ENCODE results near the gene ELAVL3. TPM values are rescaled to one million over a fixed set of nuclear protein-coding genes. Genes with fewer than 3 reads are reported as not detected.
"Not testable (repeated sequence)": the region's sequence is repeated elsewhere in the genome, so short reads cannot be mapped to it uniquely, and the experiment has no call there.

The ELAVL3 gene
- total RNA-seq, 2 experiments from 2014 or later, result 0.71 TPM; not detected in 1

DNA sequence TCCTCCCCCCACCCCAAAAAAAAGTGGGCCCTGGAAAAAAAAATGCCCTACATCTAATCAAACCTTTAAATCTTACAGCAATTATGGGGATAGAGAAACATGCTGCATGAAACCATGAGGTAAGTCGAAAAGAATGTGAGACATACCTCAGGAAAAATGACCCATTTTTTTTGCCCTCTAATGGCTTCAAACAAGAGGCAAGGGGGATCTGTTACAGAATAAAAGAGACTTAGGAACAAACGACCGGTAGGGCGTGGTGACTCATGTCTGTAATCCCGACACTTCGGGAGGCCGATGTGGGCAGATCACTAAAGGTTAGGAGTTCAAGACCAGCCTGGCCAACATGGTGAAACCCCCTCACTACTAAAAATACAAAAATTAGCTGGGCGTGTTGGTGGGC is 70.2 kb downstream of the ELAVL3 start:
- Mint-ChIP-seq H3K9me3 (ENCODE audit: insufficient read depth) (no peaks in the 10 kb centered on the region), H3K27ac (no peak overlapping the region), H3K36me3 (ENCODE audit: low read depth) (no peaks in the 10 kb centered on the region), H3K4me1 (ENCODE audit: low read depth) (no peaks in the 10 kb centered on the region), H3K27me3 (ENCODE audit: low read depth) (peaks cover 17% of the 10 kb centered on the region), H3K4me3 (no peak overlapping the region)
- DNase-seq, result no peak
- ChIA-PET CTCF (no interaction called here), POLR2A (no interaction called here)
- ATAC-seq, result no peak

DNA sequence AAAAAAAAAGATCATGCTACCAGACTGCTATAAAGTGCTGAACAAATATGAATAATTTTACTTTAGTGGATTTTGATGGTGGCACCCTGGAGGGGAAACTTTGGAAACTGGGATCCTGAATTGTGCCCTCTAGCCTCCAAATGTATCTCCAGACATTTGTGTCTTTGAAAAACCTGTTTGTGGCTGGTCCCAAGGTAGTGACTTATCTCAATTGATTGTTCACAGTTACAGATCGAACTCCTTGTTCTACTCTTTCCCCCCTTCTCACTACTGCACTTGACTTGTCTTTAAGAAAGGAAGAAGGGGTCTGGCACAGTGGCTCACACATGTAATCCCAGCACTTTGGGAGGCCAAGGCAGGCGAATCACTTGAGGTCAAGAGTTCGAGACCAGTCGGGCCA is 72.3 kb downstream of the ELAVL3 start:
- H3K4me3 Mint-ChIP-seq, result no peak overlapping the region
- no peaks in the 10 kb centered on the region for H3K9me3 Mint-ChIP-seq (ENCODE audit: insufficient read depth)
- no peaks in the 10 kb centered on the region for H3K4me1 Mint-ChIP-seq (ENCODE audit: low read depth)
- DNase-seq, result no peak
- H3K36me3 Mint-ChIP-seq (ENCODE audit: low read depth), result no peaks in the 10 kb centered on the region
- POLR2A ChIA-PET, result no interaction called here
- no peak for ATAC-seq
- no peak overlapping the region for H3K27ac Mint-ChIP-seq
- peaks cover 14% of the 10 kb centered on the region for H3K27me3 Mint-ChIP-seq (ENCODE audit: low read depth)
- CTCF ChIA-PET, result no interaction called here

- not testable (repeated sequence) for ATAC-seq; H3K27ac Mint-ChIP-seq; H3K4me1 Mint-ChIP-seq (ENCODE audit: low read depth); H3K36me3 Mint-ChIP-seq (ENCODE audit: low read depth); H3K9me3 Mint-ChIP-seq (ENCODE audit: insufficient read depth); DNase-seq; H3K4me3 Mint-ChIP-seq
- POLR2A ChIA-PET, result interaction anchor here (0.6 to 1.0 kb wide), 2 partner anchors 14 to 48 kb away, joined by 3 read pairs; no protein-coding TSS in a partner anchor
- H3K27me3 Mint-ChIP-seq (ENCODE audit: low read depth), result peaks cover 14% of the 10 kb centered on the region
- CTCF ChIA-PET, result interaction anchor here (1.0 to 1.6 kb wide), 2 partner anchors 27 to 32 kb away, joined by 3 to 6 read pairs; partner anchors contain the start of gene SWSAP1
Observed at GRCh38 chr19:11406703-11407236, 74.1 kb downstream of the ELAVL3 start.

DNA sequence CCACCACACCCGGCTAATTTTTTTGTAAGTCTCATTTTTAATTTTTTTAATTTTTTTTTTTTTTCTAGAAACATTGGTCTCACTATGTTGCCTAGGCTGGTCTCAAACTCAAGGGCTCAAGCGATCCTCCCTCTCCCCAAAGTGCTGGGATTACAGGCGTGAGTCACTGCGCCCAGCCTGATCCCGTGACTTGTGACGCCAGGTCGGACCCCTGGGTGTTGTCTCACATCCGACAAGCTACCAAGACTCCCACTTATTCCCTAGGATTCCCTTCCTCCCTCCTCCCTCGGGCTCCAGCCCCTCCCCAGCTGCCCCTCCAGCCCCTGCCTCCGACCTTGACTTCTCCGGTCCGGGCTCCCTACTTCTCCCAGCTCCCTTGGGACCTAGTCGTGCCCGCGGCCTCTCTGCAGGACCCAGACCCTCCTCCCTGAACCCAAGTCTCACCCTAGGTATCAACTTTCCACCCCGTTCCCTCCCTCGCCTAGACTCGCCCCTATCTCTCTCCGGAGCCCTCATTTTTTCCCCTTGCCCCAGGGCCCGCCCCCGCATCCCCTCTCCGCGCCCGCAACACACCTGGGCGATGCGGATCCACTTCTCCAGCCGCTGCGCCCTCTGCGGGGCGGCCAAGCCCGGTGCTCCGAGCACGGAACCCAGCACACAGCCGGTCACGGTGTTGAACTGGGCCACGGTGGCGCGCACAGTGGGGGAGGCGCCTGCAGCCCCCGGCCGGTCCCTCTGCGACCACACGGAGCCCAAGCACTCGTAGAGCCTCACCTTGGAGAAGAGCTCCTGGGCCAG is 74.8 kb downstream of the ELAVL3 start:
- Mint-ChIP-seq H3K36me3 (ENCODE audit: low read depth) (no peaks in the 10 kb centered on the region), H3K4me1 (ENCODE audit: low read depth) (no peaks in the 10 kb centered on the region), H3K9me3 (ENCODE audit: insufficient read depth) (no peaks in the 10 kb centered on the region), H3K27me3 (ENCODE audit: low read depth) (peaks cover 10% of the 10 kb centered on the region), H3K4me3 (no peak overlapping the region), H3K27ac (no peak overlapping the region)
- ATAC-seq, result peak; percentile 47
- CTCF ChIA-PET, result interaction anchor here (0.6 to 1.6 kb wide), 2 partner anchors 24 to 31 kb away, joined by 3 to 6 read pairs; partner anchors contain the start of gene SWSAP1
- POLR2A ChIA-PET, result interaction anchor here (1.0 kb wide), 1 partner anchor 47 kb away, joined by 3 read pairs; no protein-coding TSS in a partner anchor
- peak; percentile 36 for DNase-seq

DNA sequence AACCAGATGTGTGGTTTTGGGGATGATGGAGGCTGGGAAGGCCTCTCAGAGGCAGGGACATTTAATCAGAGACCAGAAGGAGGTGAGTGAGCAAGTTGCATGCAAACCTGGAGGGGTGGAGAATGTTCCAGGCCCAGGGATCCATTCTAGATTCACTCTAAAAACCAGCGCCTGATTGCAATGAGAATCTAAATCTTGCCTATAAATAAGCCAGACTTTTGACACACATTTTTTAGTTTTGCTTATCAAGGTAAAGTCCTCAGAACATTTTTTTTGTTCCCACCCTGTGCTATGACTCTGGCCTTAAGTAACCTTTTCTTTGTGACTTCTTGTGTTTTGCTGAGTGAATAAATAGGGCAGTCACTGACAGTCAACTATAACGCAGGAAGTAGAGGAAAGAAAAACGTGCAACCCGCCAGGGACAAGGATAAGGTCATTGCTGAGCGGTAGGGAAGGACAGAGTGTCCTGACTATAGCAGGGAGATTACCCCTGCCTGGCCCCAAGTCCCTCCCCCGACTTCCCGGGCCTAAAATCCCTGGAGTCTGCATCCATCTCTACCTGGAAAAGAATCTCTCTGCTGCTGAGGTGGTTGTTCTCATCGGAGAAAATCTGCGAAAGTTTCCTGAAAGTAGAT is 76.1 kb downstream of the ELAVL3 start:
- ChIA-PET CTCF (interaction anchor here (1.0 kb wide), 1 partner anchor 24 kb away, joined by 4 read pairs; no protein-coding TSS in a partner anchor), POLR2A (interaction anchor here (1.0 kb wide), 1 partner anchor 14 kb away, joined by 3 read pairs; no protein-coding TSS in a partner anchor)
- no peaks in the 10 kb centered on the region for H3K36me3 Mint-ChIP-seq (ENCODE audit: low read depth)
- DNase-seq (no peak), ATAC-seq (no peak)
- H3K4me1 Mint-ChIP-seq (ENCODE audit: low read depth), result no peaks in the 10 kb centered on the region
- H3K27ac Mint-ChIP-seq, result no peak overlapping the region
- H3K9me3 Mint-ChIP-seq (ENCODE audit: insufficient read depth), result no peaks in the 10 kb centered on the region
- no peak overlapping the region for H3K4me3 Mint-ChIP-seq
- H3K27me3 Mint-ChIP-seq (ENCODE audit: low read depth), result peaks cover 10% of the 10 kb centered on the region

- Mint-ChIP-seq H3K36me3 (ENCODE audit: low read depth) (no peaks in the 10 kb centered on the region), H3K9me3 (ENCODE audit: insufficient read depth) (no peaks in the 10 kb centered on the region), H3K27me3 (ENCODE audit: low read depth) (peaks cover 2% of the 10 kb centered on the region), H3K4me1 (ENCODE audit: low read depth) (no peaks in the 10 kb centered on the region), H3K27ac (no peak overlapping the region), H3K4me3 (no peak overlapping the region)
- no peak for DNase-seq
- CTCF ChIA-PET, result interaction anchor here (1.3 kb wide), 1 partner anchor 108 kb away, joined by 3 read pairs; no protein-coding TSS in a partner anchor
- POLR2A ChIA-PET, result interaction anchor here (0.5 kb wide), 1 partner anchor 171 kb away, joined by 4 read pairs; no protein-coding TSS in a partner anchor
- ATAC-seq, result no peak
Observed at GRCh38 chr19:11401808-11402543, 78.9 kb downstream of the ELAVL3 start.

Small RNA genes within 50 kb of the gene (microRNA-seq; reads per million reads assigned to microRNA genes)
- not detected for gene MIR7974

Other genes starting within 250 kb of the ELAVL3 start
- gene ANGPTL8, start 241.4 kb downstream of the ELAVL3 start, total RNA-seq, result not detected
- gene DOCK6, start 218.5 kb downstream of the ELAVL3 start, total RNA-seq, result under 1 TPM; 0.13 to 0.76 TPM
- not detected for gene TSPAN16, start 184.9 kb downstream of the ELAVL3 start, total RNA-seq
- gene RAB3D, start 141.4 kb downstream of the ELAVL3 start, total RNA-seq, result 1 to 10 TPM; 7.6 to 7.9 TPM
- 10 to 100 TPM; 23.6 to 29.6 TPM for gene TMEM205, start 134.8 kb downstream of the ELAVL3 start, total RNA-seq
- 10 to 100 TPM in 1 of 2 experiments, 1 to 10 TPM in 1; 9.9 to 13.6 TPM for gene CCDC159, start 134.5 kb downstream of the ELAVL3 start, total RNA-seq
- 1 to 10 TPM; 1.1 TPM for gene PLPPR2, start 125.6 kb downstream of the ELAVL3 start, total RNA-seq
- gene SWSAP1, start 106.4 kb downstream of the ELAVL3 start, total RNA-seq, result 1 to 10 TPM; 3.1 to 3.4 TPM
- gene EPOR, start 96.7 kb downstream of the ELAVL3 start, total RNA-seq, result 1 to 10 TPM; 6.4 to 8.8 TPM
- gene RGL3, start 61.7 kb downstream of the ELAVL3 start, total RNA-seq, result not detected
- not detected for gene ODAD3, start 45.9 kb downstream of the ELAVL3 start, total RNA-seq
- 100 to 1,000 TPM; 285 to 302 TPM for gene PRKCSH, start 45.4 kb downstream of the ELAVL3 start, total RNA-seq
- 10 to 100 TPM; 20.1 to 21.8 TPM for gene ZNF653, start 24.8 kb upstream of the ELAVL3 start, total RNA-seq
- 10 to 100 TPM; 28.9 to 31.6 TPM for gene ECSIT, start 48.1 kb upstream of the ELAVL3 start, total RNA-seq
- not detected for gene CNN1, start 57.8 kb upstream of the ELAVL3 start, total RNA-seq
- 10 to 100 TPM; 47.9 to 52.8 TPM for gene ELOF1, start 78.2 kb upstream of the ELAVL3 start, total RNA-seq
- gene ACP5, start 96.6 kb upstream of the ELAVL3 start, total RNA-seq, result 1 to 10 TPM; 9.8 to 9.9 TPM
- gene ZNF627, start 116.4 kb upstream of the ELAVL3 start, total RNA-seq, result 1 to 10 TPM; 3.7 to 4.8 TPM